Fibroblast of mammary gland (primary cell): ENCODE data around the gene FNBP1.

ENCODE experiments used
- DNase-seq: peaks from one replicate; pipeline ENCODE4 v3.0.0-alpha.2; 2010; ENCODE audit warnings: low read depth
- H3K4me3 ChIP-seq: 2 replicates; pipeline ENCODE4 v1.5.1; 2011; ENCODE audit warnings: low read depth, mild to moderate bottlenecking, low read length, moderate library complexity; ENCODE audit not compliant: control insufficient read depth
- CTCF ChIP-seq: conservative IDR thresholded peaks from 2 replicates; pipeline ENCODE4 v1.5.1; 2011; ENCODE audit warnings: low read depth, low read length, inconsistent platforms; ENCODE audit not compliant: control insufficient read depth, insufficient read depth

Gene FNBP1

GRCh38 chr9:129908906-129909305 lies 134.1 kb downstream of the FNBP1 start:
- TF ChIP-seq CTCF = no peak
- no peak for DNase-seq

GRCh38 chr9:129907201-129907600 lies 135.8 kb downstream of the FNBP1 start:
- DNase-seq = peak; percentile 31
- no peak for TF ChIP-seq CTCF

More at GRCh38 chr9:129908906-129909305, 134.1 kb downstream of the FNBP1 start:
- H3K4me3 ChIP-seq = no peak overlapping the region

GRCh38 chr9:129906298-129906697 lies 136.7 kb downstream of the FNBP1 start:
- DNase-seq = no peak
- H3K4me3 ChIP-seq = no peak overlapping the region
- no peak for TF ChIP-seq CTCF

More at GRCh38 chr9:129907201-129907600, 135.8 kb downstream of the FNBP1 start:
- H3K4me3 ChIP-seq = no peak overlapping the region

GRCh38 chr9:129904734-129905133 lies 138.3 kb downstream of the FNBP1 start:
- DNase-seq = no peak
- no peak for TF ChIP-seq CTCF

DNA sequence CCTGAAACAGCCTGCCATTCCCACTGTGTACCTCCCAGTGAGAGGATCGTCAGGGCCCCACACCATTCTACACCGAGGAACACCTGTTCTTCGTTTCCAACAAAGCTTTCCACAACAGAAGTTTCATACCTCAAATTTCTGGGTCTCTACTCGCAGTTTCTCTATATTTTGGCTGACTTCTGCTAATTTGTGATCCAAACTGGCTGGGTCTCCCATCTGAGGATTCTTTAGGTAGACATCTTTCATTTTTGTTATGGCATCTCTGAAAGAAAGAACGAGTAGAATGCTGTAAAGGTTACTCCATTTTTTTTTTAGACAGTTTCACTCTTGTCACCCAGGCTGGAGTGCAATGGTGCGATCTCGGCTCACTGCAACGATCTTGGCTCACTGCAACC lies 140.3 kb downstream of the FNBP1 start:
- H3K4me3 ChIP-seq = no peak overlapping the region
- no peak for TF ChIP-seq CTCF
- no peak for DNase-seq

More at GRCh38 chr9:129904734-129905133, 138.3 kb downstream of the FNBP1 start:
- H3K4me3 ChIP-seq = no peak overlapping the region

- H3K4me3 ChIP-seq = no peak overlapping the region
- no peak for DNase-seq
- TF ChIP-seq CTCF = no peak
Measured at GRCh38 chr9:129901993-129902739, 140.8 kb downstream of the FNBP1 start.
